Measurements from ENCODE around the gene DFFB.

DFFB gene

GRCh38 chr1:3876716-3877115 lies 19.4 kb downstream of the DFFB start:
- no peak for DNase-seq

- no peak for DNase-seq
Observed at GRCh38 chr1:3879099-3879498, 21.8 kb downstream of the DFFB start.

- DNase-seq: no peak
Observed at GRCh38 chr1:3879787-3880428, 22.6 kb downstream of the DFFB start.

GRCh38 chr1:3880429-3881192 lies 23.3 kb downstream of the DFFB start:
- DNase-seq: no peak

- DNase-seq: no peak
Observed at GRCh38 chr1:3881193-3881480, 23.9 kb downstream of the DFFB start.

GRCh38 chr1:3883194-3883925 lies 26.1 kb downstream of the DFFB start:
- no peak for DNase-seq

GRCh38 chr1:3884966-3885365 lies 27.7 kb downstream of the DFFB start:
- no peak for DNase-seq

- no peak for DNase-seq
Observed at GRCh38 chr1:3885611-3886010, 28.3 kb downstream of the DFFB start.

GRCh38 chr1:3886106-3886670 lies 28.9 kb downstream of the DFFB start:
- DNase-seq: no peak

GRCh38 chr1:3886691-3887090 lies 29.4 kb downstream of the DFFB start:
- no peak for DNase-seq

GRCh38 chr1:3888301-3888700 lies 31.0 kb downstream of the DFFB start:
- DNase-seq: no peak

GRCh38 chr1:3889936-3890335 lies 32.7 kb downstream of the DFFB start:
- DNase-seq: no peak

GRCh38 chr1:3890389-3891328 lies 33.4 kb downstream of the DFFB start:
- DNase-seq: no peak

- DNase-seq: no peak
Observed at GRCh38 chr1:3891329-3891865, 34.1 kb downstream of the DFFB start.

GRCh38 chr1:3892748-3893147 lies 35.5 kb downstream of the DFFB start:
- DNase-seq: no peak

GRCh38 chr1:3893190-3893589 lies 35.9 kb downstream of the DFFB start:
- no peak for DNase-seq

GRCh38 chr1:3894626-3895278 lies 37.5 kb downstream of the DFFB start:
- DNase-seq: no peak

- DNase-seq: no peak
Observed at GRCh38 chr1:3895279-3895950, 38.1 kb downstream of the DFFB start.

GRCh38 chr1:3895951-3896325 lies 38.7 kb downstream of the DFFB start:
- DNase-seq: no peak

- DNase-seq: no peak
Observed at GRCh38 chr1:3896396-3897000, 39.2 kb downstream of the DFFB start.

- no peak for DNase-seq
Observed at GRCh38 chr1:3898475-3898735, 41.1 kb downstream of the DFFB start.

Measured in stimulated activated CD4-positive, alpha-beta T cell treated with anti-CD3 and anti-CD28 coated beads, Interleukin-12 subunit alpha, Interleukin-12 subunit beta, amount 100 ng/mL, for 4 hours (primary cell).